IMR-90 (cell line): Measurements from ENCODE around the gene C3orf80. TPM values are rescaled to one million over a fixed set of nuclear protein-coding genes. Genes with fewer than 3 reads are reported as not detected.

ENCODE experiments used
- ATAC-seq: fragments of 200-7000 bp; cut with Tn5 transposase; 2 replicates; pipeline ENCODE4 v1.9.1; 2020; ENCODE audit warnings: low read depth, mild to moderate bottlenecking, moderate library complexity
- BruUV-seq: library from RNA; stranded (reverse); fragments of 400-500 nt; replicated peaks from 2 replicates; lab custom pipeline; 2021; lab: Mats Ljungman, UMichigan
- CTCF ChIA-PET: fragments of 300-600 bp; formaldehyde crosslinking; extraction: SDS; loops from one replicate; lab custom pipeline; 2021; ENCODE audit warnings: antibody characterized with exemption; lab: Yijun Ruan, JAX
- POLR2A ChIA-PET: fragments of 300-600 bp; sonication (Branson Sonifier 250); formaldehyde crosslinking; loops from one replicate; lab custom pipeline; 2022; ENCODE audit warnings: antibody characterized with exemption; ENCODE audit not compliant: unreplicated experiment; lab: Charles Lee
- DNase-seq: peaks from one replicate; pipeline ENCODE4 v3.0.0; 2013
- H2AFZ ChIP-seq: replicated peaks from 2 replicates; pipeline ENCODE3; 2013; ENCODE audit warnings: low read length, mild to moderate bottlenecking; ENCODE audit not compliant: poor library complexity
- H2AK5ac ChIP-seq: 2 replicates; pipeline ENCODE4 v1.6.1; 2013; ENCODE audit warnings: low read depth, low read length, inconsistent platforms
- H2AK9ac ChIP-seq: replicated peaks from 2 replicates; pipeline ENCODE3; 2013; ENCODE audit warnings: mild to moderate bottlenecking, low read depth, low read length, moderate library complexity; ENCODE audit not compliant: poor library complexity
- H2BK120ac ChIP-seq: 2 replicates; pipeline ENCODE4 v1.6.1; 2013; ENCODE audit warnings: low read depth, low read length, inconsistent platforms
- H2BK15ac ChIP-seq: 3 replicates; pipeline ENCODE4 v1.6.1; 2013; ENCODE audit warnings: low read depth, low read length, inconsistent platforms
- H2BK20ac ChIP-seq: 2 replicates; pipeline ENCODE4 v1.6.1; 2013; ENCODE audit warnings: low read depth, mild to moderate bottlenecking, inconsistent platforms, low read length, moderate library complexity
- H2BK5ac ChIP-seq: 2 replicates; pipeline ENCODE4 v1.6.1; 2013; ENCODE audit warnings: mild to moderate bottlenecking, low read depth, low read length, inconsistent platforms; ENCODE audit not compliant: poor library complexity, severe bottlenecking
- H3K14ac ChIP-seq: replicated peaks from 2 replicates; pipeline ENCODE4 v1.6.1; 2013; ENCODE audit warnings: low read depth, low read length, inconsistent platforms
- H3K18ac ChIP-seq: 2 replicates; pipeline ENCODE4 v1.6.1; 2013; ENCODE audit warnings: low read depth, low read length, control low read depth
- H3K23ac ChIP-seq: 2 replicates; pipeline ENCODE4 v1.6.1; 2013; ENCODE audit warnings: low read depth, low read length, inconsistent platforms
- H3K27ac ChIP-seq: 2 replicates; pipeline ENCODE4 v1.5.1; 2013; ENCODE audit warnings: mild to moderate bottlenecking, control low read depth, low read length; ENCODE audit not compliant: insufficient read depth
- H3K27me3 ChIP-seq: 2 replicates; pipeline ENCODE4 v1.6.1; 2013; ENCODE audit warnings: low read length; ENCODE audit not compliant: control insufficient read depth, insufficient read depth
- H3K36me3 ChIP-seq: 2 replicates; pipeline ENCODE4 v1.6.1; 2013; ENCODE audit warnings: low read length, mixed read lengths; ENCODE audit not compliant: control insufficient read depth, insufficient read depth
- H3K4ac ChIP-seq: 2 replicates; pipeline ENCODE4 v1.6.1; 2013; ENCODE audit warnings: low read depth, low read length, inconsistent platforms
- H3K4me1 ChIP-seq: 2 replicates; pipeline ENCODE4 v1.6.1; 2013; ENCODE audit warnings: low read length, mixed read lengths; ENCODE audit not compliant: control insufficient read depth, insufficient read depth
- H3K4me2 ChIP-seq: 2 replicates; pipeline ENCODE4 v1.6.1; 2013; ENCODE audit warnings: low read depth, mild to moderate bottlenecking, control low read depth, low read length, moderate library complexity
- H3K4me3 ChIP-seq: 2 replicates; pipeline ENCODE4 v1.5.1; 2013; ENCODE audit warnings: low read depth, mild to moderate bottlenecking, control low read depth, low read length, moderate library complexity; ENCODE audit not compliant: insufficient read depth
- H3K56ac ChIP-seq: 2 replicates; pipeline ENCODE4 v1.6.1; 2013; ENCODE audit warnings: low read length, inconsistent platforms; ENCODE audit not compliant: insufficient read depth; ENCODE audit errors: extremely low read depth
- H3K79me1 ChIP-seq, 2 experiments: 2 replicates each; pipeline ENCODE4 v1.6.1; 2013; ENCODE audit warnings: low read length in 2 of 2, inconsistent platforms in 1 of 2, low read depth in 1 of 2
- H3K9ac ChIP-seq: 2 replicates; pipeline ENCODE4 v1.6.1; 2013; ENCODE audit warnings: low read depth, low read length, control low read depth
- H3K9me1 ChIP-seq: 2 replicates; pipeline ENCODE4 v1.6.1; 2013; ENCODE audit warnings: low read length, inconsistent platforms; ENCODE audit not compliant: insufficient read depth
- H3K9me3 ChIP-seq: 2 replicates; pipeline ENCODE4 v1.6.1; 2013; ENCODE audit warnings: low read length; ENCODE audit not compliant: control insufficient read depth, insufficient read depth
- H4K20me1 ChIP-seq: 2 replicates; pipeline ENCODE4 v1.6.1; 2013; ENCODE audit warnings: low read length, inconsistent platforms; ENCODE audit not compliant: insufficient read depth
- H4K5ac ChIP-seq: 2 replicates; pipeline ENCODE4 v1.6.1; 2013; ENCODE audit warnings: mild to moderate bottlenecking, low read depth, low read length, control low read depth
- H4K8ac ChIP-seq, 2 experiments: 2 replicates each; pipeline ENCODE4 v1.6.1; 2013; ENCODE audit warnings: low read depth in 2 of 2, low read length in 2 of 2, control low read depth in 1 of 2, inconsistent platforms in 1 of 2
- H4K91ac ChIP-seq: 2 replicates; pipeline ENCODE4 v1.6.1; 2013; ENCODE audit warnings: low read depth, low read length, inconsistent platforms; ENCODE audit not compliant: insufficient read depth
- CEBPB ChIP-seq: IDR thresholded peaks from 2 replicates; pipeline ENCODE4 v1.6.1; 2012; ENCODE audit warnings: low read depth, low read length, improper control_type of control experiment
- RFX5 ChIP-seq: IDR thresholded peaks from 2 replicates; pipeline ENCODE4 v1.8.0; 2012; ENCODE audit warnings: low read depth, mild to moderate bottlenecking, low read length, moderate library complexity
- USF2 ChIP-seq: fragments of 150-350 bp; IDR thresholded peaks from 2 replicates; pipeline ENCODE4 v1.6.1; 2017; ENCODE audit warnings: mild to moderate bottlenecking, antibody characterized with exemption, low read length, low read depth
- WGBS, 2 experiments: methylation state at CpG; one replicate each; pipeline versions ENCODE4 v1.1.5 to v1.1.7; 2013; ENCODE audit warnings: missing lambda C conversion rate in 2 of 2; ENCODE audit not compliant: insufficient read length in 1 of 2; ENCODE audit errors: extremely low coverage in 2 of 2; 5-methylcytosine and 5-hydroxymethylcytosine counted together
- dilution Hi-C: fragments of 300-500 bp; cut with HindIII; formaldehyde crosslinking; loops from one replicate; pipeline ENCODE4 v1.14.3; 2018; ENCODE audit warnings: low sequenced_read_pairs; ENCODE audit not compliant: unreplicated experiment
- in situ Hi-C: fragments of 300-500 bp; cut with MboI; formaldehyde crosslinking; loops from 3 replicates; pipeline ENCODE4 v1.14.3; 2019; ENCODE audit warnings: low sequenced_read_pairs, inconsistent platforms, mixed read lengths
- intact Hi-C: fragments of 100-400 bp; cut with micrococcal nuclease; formaldehyde crosslinking; loops from 2 replicates; pipeline ENCODE4 v1.10.0; 2022
- polyA plus RNA-seq, 3 experiments: library from polyadenylated mRNA; depleted of rRNA; stranded (reverse); fragments of >200 nt; gene quantifications; 2 replicates each; pipeline ENCODE4 v1.2.3, GENCODE V29; 2012; ENCODE audit warnings: low replicate concordance in 1 of 3
- total RNA-seq: library from RNA; depleted of rRNA; stranded (reverse); fragments of >200 nt; gene quantifications from 2 replicates; pipeline ENCODE4 v1.2.3, GENCODE V29; 2012

Gene C3orf80
- total and polyA plus RNA-seq, 2 of the 4 experiments (the other 2 are of a cell fraction) = not detected

GRCh38 chr3:160180581-160181216 is 44.5 kb upstream of the C3orf80 start:
- H3K27ac ChIP-seq = no peak overlapping the region

More at GRCh38 chr3:160180581-160181216, 44.5 kb upstream of the C3orf80 start:
- ChIA-PET POLR2A (no interaction called here), CTCF (no interaction called here)
- Histone ChIP-seq H3K4me2 (peak overlapping the region; percentile 50), H3K4me1 (peaks cover 2% of the 10 kb centered on the region; the same call in 1 of the 2 replicates), H3K9me3 (no peaks in the 10 kb centered on the region), H3K79me1 (no peaks in the 10 kb centered on the region), H3K9me1 (no peaks in the 10 kb centered on the region), H3K56ac (no peak overlapping the region), H4K20me1 (no peaks in the 10 kb centered on the region), H2AFZ (no peak overlapping the region), H3K9ac (no peak overlapping the region), H4K91ac (no peak overlapping the region), H2BK20ac (no peak overlapping the region), H3K36me3 (no peaks in the 10 kb centered on the region), H3K18ac (0 out of 2 replicates have a peak overlapping the region, but pooled peaks have one; percentile 2), H3K4me3 (no peak overlapping the region), H3K14ac (peak overlapping the region; percentile 44), H2BK120ac (peak overlapping the region; percentile 38; the same call in 1 of the 2 replicates), H3K23ac (0 out of 2 replicates have a peak overlapping the region, but pooled peaks have one; percentile 17), H2BK5ac (no peak overlapping the region), H2BK15ac (no peak overlapping the region), H2AK5ac (0 out of 2 replicates have a peak overlapping the region, but pooled peaks have one; percentile 2), H4K8ac (peak overlapping the region in 1 of 2 experiments; percentile 17; a peak in 1 of 4 replicates), H2AK9ac (no peak overlapping the region), H4K5ac (no peak overlapping the region), H3K27me3 (no peaks in the 10 kb centered on the region), H3K4ac (0 out of 2 replicates have a peak overlapping the region, but pooled peaks have one; percentile 15)
- peak; percentile 61 for ATAC-seq
- dilution Hi-C loops = no loop called here
- WGBS, 2 experiments = no CpG with 5 or more reads among the region's 11 CpGs
- no peak for DNase-seq
- peak; percentile 78 for TF ChIP-seq CEBPB
- TF ChIP-seq USF2 = no peak
- TF ChIP-seq RFX5 = no peak
- in situ Hi-C loops = no loop called here
- BruUV-seq = no TSS peak
- intact Hi-C loops = loop anchor here (5.0 kb wide), 1 partner anchor 162 kb away; no protein-coding TSS in a partner anchor
